GM20000 (cell line): ENCODE results near the gene TRIP12.
A peak's percentile ranks its signal among the peaks of the same experiment; 100 is the strongest.
"Not testable (repeated sequence)": the region's sequence is repeated elsewhere in the genome, so short reads cannot be mapped to it uniquely, and the experiment has no call there.

Experiments used
- DNase-seq: peaks from one replicate; pipeline ENCODE4 v3.0.0; 2012; ENCODE audit warnings: low spot score
- TF ChIP-seq, protein P1 (sequence below): IDR thresholded peaks from 2 replicates; pipeline ENCODE4 v1.5.1; 2012; ENCODE audit warnings: mild to moderate bottlenecking, control low read depth; ENCODE audit errors: extremely low read depth, missing control alignments

The TRIP12 gene

DNA sequence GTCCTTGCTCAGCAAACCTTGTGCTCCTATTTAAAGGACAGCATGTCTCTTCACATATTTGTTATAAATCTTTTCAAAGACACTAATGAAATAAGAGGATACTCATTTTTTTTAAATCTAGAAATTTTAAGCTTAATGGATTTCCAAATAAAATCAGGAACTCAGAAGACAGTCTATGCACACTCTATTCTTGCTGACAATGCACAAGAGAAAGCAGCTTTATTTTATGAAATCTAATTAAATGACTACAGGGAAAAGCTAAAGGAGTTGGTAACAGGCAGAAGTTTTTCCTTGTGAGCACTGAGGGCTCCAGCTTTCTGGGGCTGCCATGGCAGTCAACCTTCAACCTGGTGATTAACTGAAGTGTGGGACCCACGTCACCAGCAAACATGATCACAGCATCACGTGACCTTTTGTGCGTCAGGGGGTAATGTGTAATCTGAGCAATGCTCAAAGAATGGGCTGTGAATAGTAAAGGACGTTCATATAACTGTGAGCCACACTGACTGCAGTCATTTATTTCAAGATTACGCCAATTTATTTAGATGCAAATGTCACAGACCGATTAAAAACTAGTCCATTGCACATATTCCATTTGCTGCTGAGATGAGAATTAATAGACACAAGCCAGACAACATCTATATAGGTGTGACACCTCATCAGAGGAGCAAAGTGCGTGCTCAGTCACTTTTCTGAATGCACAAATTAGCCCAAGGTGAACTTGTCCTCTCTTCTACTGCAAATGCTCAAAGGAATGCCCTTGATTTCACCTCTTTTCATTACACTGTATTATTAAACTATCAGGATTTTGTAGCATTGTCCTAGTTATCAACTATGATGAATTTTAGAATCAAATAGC lies 195.9 kb downstream of the TRIP12 start:
- DNase-seq = no peak
- TF ChIP-seq, protein P1, sequence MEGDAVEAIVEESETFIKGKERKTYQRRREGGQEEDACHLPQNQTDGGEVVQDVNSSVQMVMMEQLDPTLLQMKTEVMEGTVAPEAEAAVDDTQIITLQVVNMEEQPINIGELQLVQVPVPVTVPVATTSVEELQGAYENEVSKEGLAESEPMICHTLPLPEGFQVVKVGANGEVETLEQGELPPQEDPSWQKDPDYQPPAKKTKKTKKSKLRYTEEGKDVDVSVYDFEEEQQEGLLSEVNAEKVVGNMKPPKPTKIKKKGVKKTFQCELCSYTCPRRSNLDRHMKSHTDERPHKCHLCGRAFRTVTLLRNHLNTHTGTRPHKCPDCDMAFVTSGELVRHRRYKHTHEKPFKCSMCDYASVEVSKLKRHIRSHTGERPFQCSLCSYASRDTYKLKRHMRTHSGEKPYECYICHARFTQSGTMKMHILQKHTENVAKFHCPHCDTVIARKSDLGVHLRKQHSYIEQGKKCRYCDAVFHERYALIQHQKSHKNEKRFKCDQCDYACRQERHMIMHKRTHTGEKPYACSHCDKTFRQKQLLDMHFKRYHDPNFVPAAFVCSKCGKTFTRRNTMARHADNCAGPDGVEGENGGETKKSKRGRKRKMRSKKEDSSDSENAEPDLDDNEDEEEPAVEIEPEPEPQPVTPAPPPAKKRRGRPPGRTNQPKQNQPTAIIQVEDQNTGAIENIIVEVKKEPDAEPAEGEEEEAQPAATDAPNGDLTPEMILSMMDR = no peak

- not testable (repeated sequence) for DNase-seq
These were observed 198.6 kb downstream of the TRIP12 start for GRCh38 chr2:229723192-229723591.

GRCh38 chr2:229719926-229720647 lies 201.7 kb downstream of the TRIP12 start:
- DNase-seq = no peak
- TF ChIP-seq, protein P1 = no peak

- TF ChIP-seq, protein P1 = no peak
- no peak for DNase-seq
These were observed 203.8 kb downstream of the TRIP12 start for GRCh38 chr2:229718057-229718456.

- peak; percentile 32 for DNase-seq
These were observed 205.8 kb downstream of the TRIP12 start for GRCh38 chr2:229715895-229716507.

GRCh38 chr2:229714736-229715541 lies 206.9 kb downstream of the TRIP12 start:
- TF ChIP-seq, protein P1 = no peak
- DNase-seq = peak; percentile 73

More at GRCh38 chr2:229715895-229716507, 205.8 kb downstream of the TRIP12 start:
- TF ChIP-seq, protein P1 = peak; percentile 3

DNA sequence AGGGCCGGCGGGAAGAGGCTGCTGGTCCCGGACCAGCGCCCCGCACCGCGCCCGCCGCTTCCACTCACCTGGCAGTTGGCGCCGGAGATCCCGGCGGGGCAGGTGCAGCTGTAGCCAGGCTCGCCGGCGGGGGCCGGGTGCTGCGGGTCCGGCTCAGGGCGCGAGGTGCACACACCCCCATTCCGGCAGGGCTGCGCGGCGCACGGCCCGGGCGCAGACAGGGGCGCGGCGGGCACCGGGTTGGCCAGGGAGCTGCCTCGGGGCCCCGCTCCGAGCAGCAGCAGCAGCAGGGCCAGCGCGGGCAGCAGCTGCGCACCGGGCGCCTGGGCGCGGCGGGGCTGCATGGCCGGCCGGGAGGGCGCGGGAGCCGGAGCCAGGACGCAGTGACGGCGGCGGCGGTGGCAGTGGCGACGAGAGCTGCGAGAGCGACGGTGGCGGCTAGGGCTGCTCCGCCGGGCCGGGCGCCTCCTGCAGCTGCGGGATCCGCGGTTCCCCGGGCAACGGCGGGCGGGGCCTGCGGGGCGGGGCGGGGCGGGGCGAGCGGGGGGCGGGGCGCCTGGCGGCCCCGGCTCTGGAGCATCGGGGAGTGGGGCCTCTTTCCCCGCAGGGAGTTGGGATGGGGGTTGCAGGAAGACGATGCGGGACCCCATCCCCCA lies 207.6 kb downstream of the TRIP12 start, which contains the start of gene DNER:
Gene DNER (minus strand): TSS at position 476 of the 656 bp plus-strand sequence. CDS start 132 bp downstream, at position 344.
- DNase-seq = peak; percentile 86
- TF ChIP-seq, protein P1 = no peak
